KBM-7 (cell line): ENCODE measurements around the gene P4HA2.
A peak's percentile ranks its signal among the peaks of the same experiment; 100 is the strongest.

Experiments
- DNase-seq: peaks from one replicate; pipeline ENCODE4 v3.0.0-alpha.2; 2015
- in situ Hi-C: fragments of 300-500 bp; cut with MboI; formaldehyde crosslinking; loops from 2 replicates; pipeline ENCODE4 v1.14.3; 2020; ENCODE audit warnings: low sequenced_read_pairs, low pct_unique_long_range_greater_than_20kb, mixed read lengths

Gene P4HA2

DNA sequence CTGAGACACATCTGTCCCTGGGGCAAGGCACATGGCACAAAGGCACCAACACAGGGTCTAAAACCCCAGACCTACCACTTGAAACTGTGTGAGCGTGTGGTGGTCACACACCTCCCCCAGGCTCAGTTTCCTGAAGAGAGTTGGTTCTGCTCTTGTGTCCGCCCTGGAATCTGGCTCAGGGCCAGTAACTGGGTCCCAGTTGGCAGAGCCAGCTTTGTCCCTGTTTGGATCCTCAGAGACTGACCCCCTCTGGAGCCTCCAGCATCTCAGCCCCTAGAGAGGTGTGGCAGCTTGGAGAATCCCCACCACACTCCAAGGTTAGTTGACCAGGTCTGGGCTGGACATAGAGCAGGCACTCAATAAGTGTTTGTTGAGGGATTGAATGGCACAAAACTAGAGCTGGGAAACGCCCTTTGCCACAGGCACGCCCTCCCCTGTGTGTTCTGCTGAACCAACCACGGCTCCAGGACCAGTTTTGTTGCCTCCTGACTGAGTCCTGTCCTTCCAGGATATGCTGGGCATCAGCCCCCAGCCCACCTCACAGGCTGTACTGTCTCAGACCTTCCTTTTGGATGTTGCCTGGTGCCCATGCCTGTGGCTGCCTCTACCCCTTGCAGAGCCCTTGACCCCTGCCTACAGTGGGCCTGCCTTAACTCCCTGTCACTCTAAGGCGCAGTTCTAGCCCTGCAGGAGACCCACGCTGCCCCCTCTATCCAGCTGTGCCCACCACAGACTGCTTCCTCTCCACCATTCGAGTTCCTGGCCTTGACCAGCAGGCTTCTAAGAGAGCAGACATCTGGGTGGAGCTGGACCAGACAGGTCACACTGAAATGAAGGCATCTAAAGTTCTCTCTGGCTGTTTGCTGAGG lies 26.0 kb upstream of the P4HA2 start:
- no peak for DNase-seq
- in situ Hi-C loops = no loop called here

DNA sequence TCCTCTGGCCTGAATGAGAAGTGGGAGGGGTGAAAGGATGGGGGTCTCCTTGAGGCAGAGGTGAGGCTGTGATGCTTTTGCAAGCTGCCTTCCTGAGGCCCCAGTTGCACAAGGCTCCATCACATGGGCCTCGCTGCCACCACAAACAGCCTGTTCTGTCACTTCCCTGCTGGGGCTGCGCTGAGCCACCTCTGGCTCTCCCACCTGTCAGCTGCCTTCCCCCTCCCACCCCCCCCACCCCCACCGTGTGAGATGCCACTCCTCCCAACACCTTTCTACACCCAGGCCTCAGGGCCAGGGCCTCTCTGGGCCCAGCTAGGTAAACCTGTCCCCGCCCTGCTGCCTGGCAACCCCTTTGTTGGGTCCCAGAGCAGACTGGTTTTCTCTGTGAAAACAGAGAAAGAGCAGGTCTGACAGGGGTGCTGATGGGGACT lies 25.4 kb upstream of the P4HA2 start:
- in situ Hi-C loops = no loop called here
- DNase-seq = no peak

DNA sequence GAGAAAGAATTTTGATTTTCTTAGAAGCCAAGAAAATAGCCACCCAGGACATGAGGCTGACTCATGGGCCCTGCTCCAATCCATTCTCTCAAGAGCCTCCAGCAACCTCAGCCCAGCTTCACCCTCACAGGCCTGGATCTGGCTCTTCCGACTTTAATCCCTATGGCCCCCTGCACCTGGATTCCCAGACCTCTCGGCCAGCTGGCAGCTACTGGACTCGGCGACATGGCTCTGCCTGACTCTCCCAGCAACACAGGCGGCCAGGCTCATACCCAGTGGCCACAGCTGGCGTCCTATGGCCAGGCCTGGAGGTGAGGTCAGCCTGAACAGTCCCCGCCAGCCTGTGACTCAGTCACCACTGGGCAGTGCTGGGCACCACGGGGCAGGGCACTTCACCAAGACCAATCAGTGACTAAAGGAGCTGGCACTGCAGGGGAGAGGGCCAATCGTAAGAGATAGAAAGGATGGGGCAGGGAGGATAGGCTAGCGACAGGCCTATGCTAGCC lies 23.6 kb upstream of the P4HA2 start:
- in situ Hi-C loops = no loop called here
- DNase-seq = no peak

DNA sequence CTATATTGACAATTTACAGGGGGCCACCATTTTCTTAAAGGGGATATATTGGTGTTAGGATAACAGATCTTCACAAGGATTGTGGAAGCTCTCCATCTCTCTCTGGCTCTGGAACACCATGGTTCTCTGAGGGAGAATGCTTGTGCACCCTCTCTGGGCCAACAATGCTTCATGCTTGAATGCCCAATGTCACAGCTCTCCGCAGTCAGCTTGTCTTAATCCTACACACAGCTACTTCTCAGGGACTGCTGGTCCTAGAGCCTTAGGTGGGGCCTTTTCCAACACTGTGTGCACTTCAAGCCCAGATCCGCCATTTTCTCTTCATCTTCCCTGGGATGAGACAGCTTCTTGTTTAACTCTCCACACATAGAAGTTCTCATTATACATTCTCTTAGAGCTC lies 22.9 kb upstream of the P4HA2 start:
- in situ Hi-C loops = no loop called here
- no peak for DNase-seq

DNA sequence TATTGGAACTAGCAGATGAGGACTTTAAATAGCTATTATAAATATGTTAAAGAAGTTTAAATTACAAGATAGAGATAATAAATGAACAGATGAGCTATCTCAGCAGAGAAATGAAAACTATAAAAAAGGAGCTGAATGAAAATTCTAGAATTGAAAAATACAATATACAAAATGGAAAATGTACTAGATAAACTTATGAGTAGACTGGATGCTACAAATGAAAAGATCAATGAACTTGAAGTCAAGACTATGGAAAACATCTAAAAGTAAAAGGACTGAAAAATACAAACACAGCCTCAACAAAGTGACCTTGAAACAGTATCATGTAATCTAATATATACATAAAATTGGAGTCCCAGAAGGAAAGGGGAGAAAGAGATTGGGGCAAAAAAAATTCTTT lies 19.2 kb upstream of the P4HA2 start:
- no peak for DNase-seq
- in situ Hi-C loops = no loop called here

DNA sequence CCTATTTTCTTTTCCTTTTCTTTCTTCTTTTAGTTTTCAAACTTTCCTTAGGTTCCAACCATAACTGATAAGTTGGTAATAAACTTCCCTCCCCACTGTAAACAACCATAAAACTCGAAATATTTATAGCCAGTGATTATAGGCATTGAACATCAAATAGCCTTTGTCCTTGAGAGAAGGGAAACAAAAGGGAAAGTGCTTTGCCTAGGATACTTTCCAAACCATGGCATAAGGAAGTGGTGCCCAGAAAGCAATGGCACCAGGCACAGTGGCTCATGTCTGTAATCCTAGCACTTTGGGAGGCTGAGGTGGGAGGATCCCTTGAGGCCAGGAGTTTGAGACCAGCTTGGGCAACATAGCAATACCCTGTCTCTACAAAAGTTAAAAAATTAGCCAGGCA lies 17.9 kb upstream of the P4HA2 start:
- no peak for DNase-seq
- in situ Hi-C loops = no loop called here

DNA sequence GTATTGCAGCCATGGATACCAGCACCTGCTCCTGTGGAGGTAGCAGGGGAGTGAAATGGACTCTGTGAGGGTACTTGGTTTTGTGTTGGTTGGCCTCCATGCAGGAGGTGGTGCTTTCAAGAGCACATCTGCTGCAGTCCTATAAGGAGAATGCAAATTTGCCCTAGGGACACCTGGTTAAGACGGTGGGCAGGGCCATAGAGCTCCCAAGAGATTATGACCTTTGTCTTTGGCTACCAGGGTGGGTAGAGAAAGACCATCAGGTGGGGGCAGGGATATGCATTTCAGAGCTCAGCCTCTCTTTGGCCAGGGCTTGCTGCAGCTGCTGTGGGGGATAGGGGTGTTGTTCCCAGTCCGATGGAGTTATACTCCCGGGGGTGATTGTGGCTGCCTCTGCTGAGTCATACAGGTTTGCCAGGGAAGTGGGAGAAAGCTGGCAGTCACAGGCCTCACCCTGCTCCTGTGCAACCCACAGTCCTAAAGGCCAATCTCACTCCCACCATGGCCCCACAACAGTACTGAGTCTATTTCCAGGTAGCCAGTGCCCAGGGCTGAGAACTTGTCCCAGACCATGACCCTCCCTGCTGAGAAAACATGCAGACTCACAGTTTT lies 15.8 kb upstream of the P4HA2 start:
- no peak for DNase-seq
- in situ Hi-C loops = no loop called here

DNA sequence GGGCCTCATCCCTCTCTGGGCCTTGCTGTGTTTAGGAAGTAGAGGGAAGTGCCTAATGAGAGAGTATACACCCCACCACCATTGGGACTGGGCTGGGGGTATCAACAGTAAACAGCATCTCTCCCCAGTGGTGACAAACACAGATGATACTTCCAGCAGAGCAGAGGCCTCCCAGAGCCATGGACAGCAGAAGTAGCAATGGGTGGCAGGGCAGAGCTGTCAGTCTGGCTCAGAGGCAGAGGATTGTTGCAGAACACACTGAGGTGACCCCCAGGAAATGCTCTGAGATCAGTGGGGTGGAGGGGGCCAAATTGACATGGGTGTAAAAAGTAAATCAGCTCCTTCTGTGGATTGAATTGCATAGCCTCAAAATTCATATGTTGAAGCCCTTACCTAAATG lies 12.1 kb upstream of the P4HA2 start:
- DNase-seq = no peak
- in situ Hi-C loops = no loop called here

DNA sequence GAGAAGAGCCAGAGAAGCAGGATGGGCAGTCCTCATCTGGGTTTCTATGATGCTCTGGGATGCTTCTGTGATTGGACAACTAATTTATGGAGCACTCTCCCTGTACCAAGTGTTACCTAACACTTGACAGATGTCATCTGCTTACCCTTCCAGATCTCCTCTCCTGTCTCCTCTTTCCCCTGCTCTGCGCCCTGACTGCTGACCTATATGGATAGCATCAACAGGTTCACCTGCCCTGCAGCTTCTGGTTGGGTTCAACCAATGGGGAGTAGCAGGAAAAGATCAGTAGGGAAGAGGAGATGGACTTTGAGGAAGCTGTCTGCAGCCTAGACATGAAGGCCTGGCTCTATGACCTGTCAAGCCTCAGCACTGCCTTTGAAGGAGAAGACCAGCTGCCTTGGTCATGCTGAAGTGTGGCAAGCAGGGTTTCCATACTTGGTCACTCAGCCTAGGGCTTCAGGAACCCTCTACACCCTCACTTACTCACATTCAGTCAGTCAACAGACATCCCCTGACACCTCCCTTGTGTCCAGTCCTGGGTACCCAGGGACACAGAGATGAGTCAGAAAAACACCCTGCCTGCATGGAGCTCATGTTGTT lies 11.3 kb upstream of the P4HA2 start:
- no peak for DNase-seq
- in situ Hi-C loops = no loop called here

DNA sequence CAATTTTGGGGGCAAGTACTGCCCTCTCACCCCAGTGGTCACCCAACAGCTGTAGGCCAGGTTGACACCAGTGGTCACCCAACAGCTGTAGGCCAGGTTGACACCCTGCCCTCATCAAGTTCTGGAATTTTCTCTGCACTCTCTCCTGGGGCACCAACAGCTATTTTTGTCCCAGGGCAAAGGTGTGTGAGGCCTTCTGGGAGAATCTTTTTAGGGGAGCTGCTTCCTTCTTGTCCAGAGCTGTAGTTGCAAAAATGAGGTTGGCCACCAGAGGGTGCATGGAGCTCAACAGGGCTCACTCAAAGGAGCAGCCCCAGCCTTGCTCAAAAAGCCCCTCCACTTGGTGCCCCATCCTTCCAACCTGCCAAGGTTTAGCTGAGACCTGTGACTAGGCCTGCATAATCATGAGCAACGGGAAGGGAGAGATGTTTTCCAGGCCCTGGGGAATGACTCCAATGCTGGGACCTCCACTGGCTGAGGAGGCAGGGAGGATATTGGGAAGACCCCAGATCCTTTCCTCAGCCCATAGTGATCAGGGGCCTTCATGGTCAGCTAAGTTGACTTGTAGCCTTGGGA lies 10.6 kb upstream of the P4HA2 start:
- in situ Hi-C loops = no loop called here

DNA sequence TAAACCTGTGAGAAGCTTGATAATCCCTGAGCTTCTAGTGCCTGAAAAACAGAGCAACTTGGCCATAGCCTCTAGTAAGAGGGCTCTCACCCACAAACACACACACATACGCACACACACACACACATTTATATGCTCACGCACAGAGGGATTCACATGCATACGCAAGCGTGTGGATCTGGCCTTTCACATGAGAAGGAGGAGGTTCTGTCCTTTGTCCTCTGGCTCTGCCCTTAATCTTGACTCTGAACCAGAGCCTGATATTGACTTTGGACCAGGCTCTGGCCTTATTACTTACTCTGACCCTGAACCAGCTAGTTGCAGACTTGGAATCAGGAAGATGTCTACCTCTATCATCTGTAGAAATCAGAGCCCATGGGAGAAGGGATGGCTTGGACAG lies 10.0 kb upstream of the P4HA2 start:
- in situ Hi-C loops = no loop called here
- DNase-seq = no peak

More for the DNA sequence above, 10.6 kb upstream of the P4HA2 start:
- peak; percentile 78 for DNase-seq

DNA sequence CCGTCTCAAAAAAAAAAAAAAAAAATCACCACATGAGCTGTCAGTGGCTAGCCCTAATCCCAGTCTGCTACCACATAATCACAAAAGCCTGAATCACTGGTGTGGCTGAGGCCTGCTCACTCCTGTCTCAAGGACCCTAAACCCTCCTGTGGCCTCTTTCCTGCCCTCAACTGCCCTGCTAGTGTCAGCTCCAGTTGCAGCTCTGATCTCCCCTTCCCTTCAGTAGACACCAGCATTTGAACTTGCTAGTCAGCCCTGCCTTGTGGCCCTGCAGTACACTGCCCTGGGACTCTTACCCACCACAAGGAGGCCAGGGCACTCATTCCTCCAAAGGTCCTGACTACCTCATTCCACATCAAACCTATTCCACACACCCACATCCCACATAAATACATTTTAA lies 9.5 kb upstream of the P4HA2 start:
- in situ Hi-C loops = no loop called here
- no peak for DNase-seq

DNA sequence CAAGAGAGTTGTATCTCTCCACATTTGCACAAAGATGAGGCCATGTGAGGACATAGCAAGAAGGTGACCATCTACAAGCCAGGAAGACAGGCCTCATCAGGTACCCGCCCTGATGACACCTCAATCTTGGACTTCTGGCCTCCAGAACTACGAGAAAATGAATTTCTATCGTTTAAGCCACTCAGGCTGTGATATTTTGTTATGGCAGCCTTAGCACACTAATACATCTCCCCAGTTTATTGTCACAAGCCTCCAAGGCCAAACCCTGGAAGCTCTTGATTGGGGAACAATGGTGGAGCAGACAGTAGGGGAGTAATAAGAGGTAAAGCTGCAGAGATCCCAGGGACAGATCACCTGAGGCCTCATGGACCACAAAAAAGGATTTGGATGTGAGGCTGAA lies 7.7 kb upstream of the P4HA2 start:
- in situ Hi-C loops = no loop called here
- DNase-seq = no peak

DNA sequence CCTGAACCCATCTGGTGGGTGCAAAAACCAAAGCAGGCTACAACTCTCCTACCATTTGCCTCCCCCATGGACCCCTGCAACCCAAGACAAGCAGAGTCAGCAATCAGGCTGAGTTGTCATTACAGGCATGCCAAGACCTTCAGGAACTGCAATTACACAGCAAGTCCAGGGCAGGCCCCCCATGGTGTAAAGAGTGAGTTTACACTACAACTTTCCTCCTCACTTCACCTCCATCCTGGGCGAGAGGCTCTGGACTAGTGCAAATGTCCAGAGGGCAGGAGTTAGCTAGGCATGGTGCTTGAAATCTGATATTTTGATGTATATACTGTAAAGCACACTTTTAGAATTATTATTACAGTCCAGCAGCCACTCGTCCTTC lies 7.0 kb upstream of the P4HA2 start:
- no peak for DNase-seq
- in situ Hi-C loops = no loop called here

DNA sequence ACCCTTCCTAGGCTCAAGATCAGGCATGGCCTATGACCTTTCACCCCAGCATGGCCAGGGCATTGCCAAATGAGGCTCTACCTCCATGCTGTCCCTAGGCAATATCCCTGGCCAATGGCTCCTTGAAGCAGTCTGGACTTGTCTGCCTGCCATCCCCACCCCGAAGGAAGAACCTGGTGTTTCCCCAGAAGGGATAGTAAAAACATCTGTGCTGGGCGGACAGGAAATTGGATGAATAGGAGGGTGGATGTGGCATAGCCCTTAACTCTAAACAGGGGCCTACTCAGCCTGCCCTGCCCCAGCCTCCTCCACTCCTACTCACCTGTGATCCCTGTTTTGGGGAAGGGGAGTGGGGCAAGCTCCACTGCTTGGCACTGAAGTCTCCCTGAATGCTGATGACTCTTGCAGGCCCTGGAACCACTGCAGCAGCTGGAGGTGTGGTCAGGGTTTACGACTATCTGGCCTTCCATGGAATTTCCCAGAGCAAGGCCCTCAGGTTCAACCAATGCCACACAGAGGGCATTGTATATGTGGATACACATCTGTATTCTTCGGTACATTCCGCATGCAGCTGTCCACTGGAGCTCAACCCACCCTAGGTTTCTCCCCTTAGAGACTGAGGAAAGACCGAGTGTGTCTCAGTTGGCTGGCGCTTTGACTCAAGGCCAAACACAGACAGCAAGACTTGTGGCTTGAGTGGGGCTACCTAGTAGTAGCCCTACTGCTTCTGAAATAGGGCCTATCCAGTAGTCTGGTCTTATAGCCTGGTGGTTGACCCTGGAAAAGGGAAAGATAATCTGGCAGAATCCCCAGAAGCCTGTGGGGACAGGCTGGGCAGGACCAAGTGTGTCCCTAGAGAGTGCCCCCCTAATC lies 6.4 kb upstream of the P4HA2 start:
- no peak for DNase-seq
- in situ Hi-C loops = no loop called here

DNA sequence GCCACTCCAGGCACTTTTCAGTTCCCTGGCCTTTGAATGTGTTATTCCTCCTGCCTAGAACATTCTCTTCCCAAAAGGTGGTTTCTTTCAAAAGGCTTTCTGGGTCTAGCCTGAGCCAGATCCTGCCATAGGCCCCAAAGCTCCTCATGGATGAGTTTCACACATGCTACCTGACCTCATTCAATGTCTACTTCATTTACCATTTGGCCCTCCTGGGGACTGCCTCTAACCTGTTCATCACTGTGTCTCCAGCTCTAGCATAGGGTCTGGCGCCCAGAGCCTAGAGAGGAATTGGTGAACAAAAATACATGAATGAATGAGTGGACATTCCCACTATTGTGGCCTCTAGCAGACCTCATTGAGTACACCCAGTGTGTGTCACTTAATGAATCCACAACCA lies 5.4 kb upstream of the P4HA2 start:
- in situ Hi-C loops = no loop called here
- DNase-seq = no peak

DNA sequence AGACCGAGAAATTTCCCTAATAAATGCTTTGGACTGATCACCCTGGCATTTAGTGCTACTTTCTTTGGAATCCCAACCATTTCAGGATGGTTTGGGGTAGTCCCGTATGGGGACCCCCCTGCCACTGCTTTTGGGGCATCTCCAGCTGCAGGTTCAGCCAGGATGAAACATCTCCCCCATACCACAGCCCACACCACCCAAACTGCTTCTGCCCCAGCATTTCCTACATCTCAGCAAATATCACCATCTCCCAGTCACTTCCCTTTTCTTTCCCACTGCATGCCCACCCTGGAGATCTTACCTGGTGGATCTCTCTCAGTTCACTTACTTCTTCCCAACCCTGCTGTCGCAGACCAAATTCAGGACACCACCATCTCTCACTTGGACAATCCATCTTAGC lies 4.8 kb upstream of the P4HA2 start:
- DNase-seq = no peak
- in situ Hi-C loops = no loop called here

DNA sequence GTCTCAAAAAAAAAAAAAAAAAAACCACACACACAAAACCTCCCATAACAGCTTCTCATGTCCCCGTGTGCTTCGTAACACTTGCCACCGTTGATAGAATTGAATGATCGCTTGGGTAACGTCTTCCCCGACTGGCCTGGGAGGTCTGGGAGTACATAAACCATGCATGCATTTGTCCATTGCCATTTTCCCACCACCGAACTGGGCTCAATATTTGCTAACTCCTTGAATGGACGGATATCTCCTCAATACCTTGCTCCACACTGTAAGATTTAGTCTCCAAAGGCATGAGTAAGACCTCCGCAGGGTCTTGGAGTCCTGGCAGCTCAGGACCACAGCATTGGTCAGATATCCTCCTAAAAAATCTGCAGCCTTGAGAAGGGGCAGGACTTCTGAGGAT lies 3.2 kb upstream of the P4HA2 start:
- in situ Hi-C loops = no loop called here
- DNase-seq = no peak

DNA sequence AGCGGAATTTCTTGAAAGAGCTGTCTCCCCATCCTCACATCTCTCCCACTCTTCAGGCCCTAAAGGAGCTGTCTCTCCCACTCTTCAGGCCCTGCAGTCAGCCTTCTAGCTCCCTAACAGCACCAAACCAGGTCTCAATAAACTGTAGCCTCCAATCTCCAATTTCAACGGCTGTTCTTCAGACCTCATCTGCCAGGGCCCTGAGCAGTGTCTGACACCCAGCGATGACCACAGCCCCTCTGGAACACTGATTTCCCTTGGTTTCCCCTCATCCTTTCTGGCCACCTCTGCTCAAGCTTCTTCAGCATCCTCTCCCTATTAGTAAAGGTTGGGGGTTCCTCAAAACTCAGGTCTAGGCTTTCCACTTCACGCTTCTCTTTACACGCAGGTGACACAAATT lies 1.6 kb upstream of the P4HA2 start:
- in situ Hi-C loops = no loop called here

More for the DNA sequence above, 1.6 kb upstream of the P4HA2 start:
- DNase-seq = no peak
